ENCODE measurements around the gene C3orf20.

The C3orf20 gene

DNA sequence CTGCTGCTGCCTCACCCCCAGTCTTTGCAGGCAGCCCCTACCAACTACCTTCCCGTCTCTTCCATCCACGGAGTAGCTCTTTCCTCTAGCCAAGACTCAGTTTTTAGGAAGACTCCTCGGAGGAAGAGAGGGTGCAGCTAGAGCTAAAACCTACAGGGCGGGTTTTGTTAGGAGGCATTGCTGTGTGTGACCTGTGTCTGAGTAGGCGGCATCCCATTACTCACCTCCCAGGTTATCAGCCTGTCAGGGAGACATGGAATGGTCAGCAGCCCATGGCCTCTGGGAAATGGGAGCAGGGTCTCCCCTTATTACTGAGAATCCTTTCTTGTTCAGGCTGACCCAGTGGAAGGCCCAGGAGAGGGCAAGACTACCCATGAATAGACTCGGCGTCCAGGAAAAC is 100.1 kb downstream of the C3orf20 start:
- no peak for DNase-seq (ENCODE audit: low spot score)

DNA sequence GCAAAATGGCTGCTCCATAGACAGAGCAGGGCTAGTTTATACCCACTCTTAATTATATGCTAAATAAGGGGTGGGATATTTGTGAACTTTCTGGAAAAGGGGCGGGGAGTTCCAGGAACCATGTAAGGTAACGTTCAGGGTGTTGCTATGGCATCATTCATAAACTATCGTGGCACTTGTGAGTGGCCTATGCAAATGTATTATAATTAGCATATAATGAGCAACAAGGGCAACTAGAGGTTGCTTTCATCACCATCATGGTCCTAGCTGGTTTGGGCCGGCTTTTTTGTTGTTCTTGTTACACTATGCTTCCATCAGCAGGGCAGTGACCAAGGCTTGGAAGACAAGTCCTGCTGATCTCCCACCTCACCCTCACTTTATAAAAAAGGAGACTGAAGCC is 100.6 kb downstream of the C3orf20 start:
- DNase-seq (ENCODE audit: low spot score) = no peak

DNA sequence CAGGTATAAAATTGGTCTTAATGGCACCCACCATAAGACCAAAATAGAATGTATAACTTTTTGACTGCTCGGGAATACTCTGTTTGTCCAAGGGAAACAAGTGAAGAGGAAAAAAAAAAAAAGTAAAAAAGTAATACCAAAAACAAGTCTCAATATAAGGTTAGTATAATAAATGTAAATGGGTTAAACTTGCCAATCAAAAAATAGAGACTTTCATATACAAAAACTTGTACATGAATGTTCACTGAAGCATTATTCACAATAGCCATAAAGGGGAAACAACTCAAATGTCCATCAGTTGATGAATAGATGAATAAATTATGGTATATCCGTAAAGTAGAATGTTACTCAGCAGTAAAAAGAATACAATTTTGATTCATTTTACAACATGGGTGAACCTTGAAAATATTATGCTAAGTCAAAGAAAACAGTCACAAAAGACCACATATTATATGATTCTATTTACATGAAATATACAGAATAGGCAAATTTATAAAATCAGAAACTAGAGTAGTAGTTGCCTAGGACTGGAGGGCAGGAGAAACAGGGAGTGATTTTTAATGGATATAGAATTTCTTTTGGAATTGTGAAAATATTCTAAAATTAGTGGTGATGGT is 104.2 kb downstream of the C3orf20 start:
- no peak for DNase-seq (ENCODE audit: low spot score)

DNA sequence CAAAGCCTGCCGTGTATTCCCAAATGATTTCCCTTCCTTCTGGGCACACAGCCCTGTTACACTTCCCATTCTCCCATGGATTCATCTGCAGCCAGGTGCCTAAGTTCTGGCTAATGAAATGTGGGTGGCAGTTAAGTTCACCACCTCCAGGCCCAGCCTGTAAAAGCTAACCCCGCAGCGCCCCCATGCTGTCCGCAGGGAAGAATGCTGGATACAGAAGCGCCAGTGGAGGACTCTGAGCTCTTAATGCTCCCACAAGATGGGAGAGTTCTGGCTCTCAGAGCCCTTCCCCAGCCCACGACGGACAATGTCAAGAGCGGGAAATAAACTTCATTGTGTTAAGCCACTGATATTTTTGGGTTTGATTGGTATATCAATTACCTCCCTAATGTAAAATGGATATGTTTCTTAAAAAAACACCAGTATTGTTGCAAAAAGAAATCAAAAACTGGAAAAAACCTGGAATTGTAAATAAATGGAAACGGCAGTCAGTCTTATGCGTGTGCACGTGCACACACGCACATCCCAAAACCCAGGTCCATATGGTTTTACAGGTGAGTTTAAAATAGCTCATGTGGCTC is 106.1 kb downstream of the C3orf20 start:
- peak; percentile 41 for DNase-seq (ENCODE audit: low spot score)

DNA sequence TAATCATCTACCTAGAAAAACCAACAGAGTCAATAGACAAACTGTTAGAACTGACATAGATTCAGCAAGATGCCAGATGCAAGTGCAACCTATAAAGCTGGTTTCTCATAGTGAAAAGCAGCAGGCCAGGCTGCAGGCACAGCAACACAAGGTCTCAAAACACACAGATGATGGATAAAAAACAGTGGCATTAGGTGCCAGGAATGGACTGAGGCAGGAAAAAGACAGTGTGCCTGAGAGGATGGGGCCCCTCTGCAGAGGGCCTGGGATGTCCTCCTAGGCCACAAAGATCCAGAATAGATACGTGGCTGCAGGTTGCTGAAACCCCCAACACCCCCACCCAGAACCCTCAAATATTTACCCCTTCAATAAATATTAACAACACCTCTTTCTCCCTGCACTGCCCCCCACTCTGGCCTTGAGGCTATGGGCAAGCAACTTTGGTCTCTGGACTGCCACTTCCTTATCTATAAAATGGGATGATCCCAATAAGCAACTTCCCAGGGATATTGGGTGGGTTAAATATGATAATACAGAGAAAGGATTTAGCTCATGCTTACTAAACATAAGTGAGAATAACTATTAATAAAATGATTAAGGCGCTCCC is 108.6 kb downstream of the C3orf20 start:
- DNase-seq (ENCODE audit: low spot score) = no peak

DNA sequence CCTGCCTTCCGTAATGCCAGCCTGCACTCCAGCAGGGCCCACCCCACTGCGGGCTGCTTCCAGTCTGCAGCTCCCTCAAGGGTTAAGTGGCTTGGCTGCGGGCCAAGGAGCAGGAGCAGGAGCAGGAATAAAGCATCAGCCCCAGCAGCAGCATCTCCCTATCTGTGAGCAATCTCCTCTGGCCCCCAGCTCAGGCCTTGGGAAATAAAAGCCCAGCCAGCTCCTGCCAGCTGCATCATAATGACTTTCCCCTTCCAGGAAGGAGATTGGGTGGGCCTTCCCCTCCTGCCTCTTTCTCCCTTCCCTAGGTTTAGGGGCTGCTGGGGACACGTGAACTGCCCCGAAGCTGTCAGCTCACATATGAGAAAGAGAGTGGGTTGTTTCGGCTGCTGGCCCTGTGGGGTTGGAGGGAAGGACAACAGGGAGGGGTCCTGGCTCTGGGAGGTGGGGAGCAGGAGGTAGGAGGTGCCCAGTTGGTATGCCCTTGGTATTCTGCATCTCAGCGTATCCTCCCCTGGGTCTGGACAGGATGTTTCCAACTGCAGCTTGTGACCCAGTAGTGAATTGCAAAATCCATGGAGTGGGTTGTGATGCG is 109.2 kb downstream of the C3orf20 start:
- DNase-seq (ENCODE audit: low spot score) = no peak

DNA sequence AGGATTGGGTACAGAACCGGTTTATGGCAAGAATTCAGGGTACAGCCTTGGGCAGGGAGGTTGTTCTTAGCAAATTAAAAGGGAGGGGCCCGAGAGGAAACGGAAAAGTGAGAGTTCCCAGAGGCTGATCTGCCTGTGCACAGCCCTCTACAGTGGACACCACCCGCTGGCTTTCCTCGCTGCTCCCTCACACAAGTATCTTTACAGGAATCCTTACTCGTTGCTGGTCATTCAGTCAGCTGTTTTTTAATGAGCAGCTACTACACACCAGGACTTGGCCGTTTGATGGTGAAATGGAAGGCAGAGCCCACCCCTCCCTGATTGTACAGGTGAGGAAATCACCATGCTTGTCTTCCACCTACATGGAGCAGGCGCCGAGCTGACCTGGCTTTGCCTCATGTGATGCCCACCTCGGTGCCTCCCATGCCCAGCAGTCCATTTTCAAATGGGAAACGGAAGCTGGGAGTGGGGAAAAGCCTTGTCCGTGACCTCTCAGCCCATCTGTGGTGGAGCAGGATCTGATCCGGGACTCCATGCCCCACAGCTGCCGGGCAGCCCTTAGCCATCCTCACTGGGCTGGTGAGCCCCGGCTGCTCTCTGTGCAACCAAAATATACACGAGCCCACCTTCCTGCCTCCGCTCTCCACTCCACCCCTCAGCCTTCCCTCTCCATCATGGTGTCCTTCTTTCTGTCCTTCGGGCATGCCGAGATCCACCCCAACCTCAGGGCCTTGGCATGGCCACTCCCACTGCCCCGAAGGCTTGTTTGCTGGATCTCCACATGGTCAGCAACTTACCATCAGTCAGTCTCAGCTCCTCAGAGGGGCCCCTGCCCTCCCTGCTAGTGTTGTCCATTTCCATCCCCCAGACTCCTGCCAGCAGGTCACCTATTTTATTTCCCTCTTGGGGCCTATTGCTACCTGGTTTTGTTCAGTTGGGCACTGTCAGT is 110.5 kb downstream of the C3orf20 start:
- DNase-seq (ENCODE audit: low spot score) = no peak

DNA sequence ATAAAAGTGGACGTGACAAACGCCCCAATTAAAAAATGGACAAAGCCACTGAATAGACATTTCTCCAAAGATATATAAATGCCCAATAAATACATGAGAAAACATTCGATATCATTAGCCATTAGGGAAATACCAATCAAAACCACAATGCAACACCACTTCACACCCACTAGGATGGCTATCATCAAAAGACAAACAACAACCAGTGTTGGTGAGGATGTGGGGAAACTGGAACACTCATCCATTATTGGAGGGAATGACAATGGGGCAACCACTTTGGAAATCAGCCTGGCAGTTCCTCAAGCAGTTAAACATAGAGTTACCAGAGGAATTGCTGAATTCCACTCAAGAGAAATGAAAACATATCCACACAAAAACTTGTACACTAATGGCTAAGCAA is 111.4 kb downstream of the C3orf20 start:
- DNase-seq (ENCODE audit: low spot score) = no peak

DNA sequence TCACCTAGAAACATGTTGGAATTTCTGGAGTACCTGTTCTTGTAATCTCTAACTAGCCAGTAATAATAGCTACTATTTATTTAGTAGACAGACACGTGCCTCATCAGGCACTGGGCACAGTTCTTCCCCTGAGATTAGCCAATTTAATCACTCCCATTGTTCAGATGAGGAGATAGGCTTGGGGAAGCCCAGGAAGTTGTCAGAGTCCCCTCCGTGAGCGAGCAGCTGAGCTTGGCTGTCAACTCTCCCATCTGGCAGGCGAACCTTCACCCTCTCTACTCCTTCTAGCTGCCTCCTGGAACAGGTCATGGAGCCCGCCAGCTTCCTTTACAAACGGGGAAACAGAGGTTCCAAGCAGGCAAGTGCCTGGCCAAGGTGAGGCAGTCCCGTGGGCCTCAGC is 112.7 kb downstream of the C3orf20 start:
- no peak for DNase-seq (ENCODE audit: low spot score)

DNA sequence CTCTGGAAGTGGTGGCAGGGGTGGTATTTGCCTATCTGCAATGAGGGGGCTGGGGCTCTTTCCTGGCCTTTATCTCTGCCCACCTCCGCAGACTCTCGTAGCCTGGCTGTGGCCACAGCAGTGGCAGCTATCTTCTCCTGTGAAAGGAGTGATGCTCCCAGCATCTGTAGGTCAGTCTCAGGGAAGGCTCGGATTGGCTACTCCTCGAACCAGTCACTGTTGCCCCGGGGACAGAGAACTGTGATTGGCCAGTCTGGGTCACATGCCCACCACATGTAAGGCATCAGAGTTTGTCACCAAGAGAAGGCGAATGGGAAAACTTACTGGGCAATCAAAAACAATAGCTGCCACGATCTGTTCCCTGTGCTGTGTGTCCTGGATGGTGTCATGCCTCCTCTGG is 113.7 kb downstream of the C3orf20 start:
- DNase-seq (ENCODE audit: low spot score) = no peak

DNA sequence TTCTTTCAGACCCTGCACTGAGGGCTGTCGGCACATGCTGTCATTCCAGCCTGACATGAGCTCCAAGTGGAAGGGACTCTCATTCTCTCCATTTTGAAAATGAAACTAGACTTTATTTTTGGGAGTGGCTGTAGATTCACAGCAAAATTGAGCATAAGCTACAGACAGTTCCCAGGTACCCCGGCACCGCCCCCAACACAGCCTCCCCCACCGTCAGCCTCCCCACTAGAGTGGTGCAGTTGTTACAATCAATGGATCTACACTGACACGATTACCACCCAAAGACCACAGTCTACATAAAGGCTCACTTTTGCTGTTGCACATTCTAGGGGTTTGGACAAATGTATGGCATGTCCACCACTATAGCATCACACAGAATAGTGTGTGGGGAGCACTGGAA is 114.3 kb downstream of the C3orf20 start:
- DNase-seq (ENCODE audit: low spot score) = no peak

DNA sequence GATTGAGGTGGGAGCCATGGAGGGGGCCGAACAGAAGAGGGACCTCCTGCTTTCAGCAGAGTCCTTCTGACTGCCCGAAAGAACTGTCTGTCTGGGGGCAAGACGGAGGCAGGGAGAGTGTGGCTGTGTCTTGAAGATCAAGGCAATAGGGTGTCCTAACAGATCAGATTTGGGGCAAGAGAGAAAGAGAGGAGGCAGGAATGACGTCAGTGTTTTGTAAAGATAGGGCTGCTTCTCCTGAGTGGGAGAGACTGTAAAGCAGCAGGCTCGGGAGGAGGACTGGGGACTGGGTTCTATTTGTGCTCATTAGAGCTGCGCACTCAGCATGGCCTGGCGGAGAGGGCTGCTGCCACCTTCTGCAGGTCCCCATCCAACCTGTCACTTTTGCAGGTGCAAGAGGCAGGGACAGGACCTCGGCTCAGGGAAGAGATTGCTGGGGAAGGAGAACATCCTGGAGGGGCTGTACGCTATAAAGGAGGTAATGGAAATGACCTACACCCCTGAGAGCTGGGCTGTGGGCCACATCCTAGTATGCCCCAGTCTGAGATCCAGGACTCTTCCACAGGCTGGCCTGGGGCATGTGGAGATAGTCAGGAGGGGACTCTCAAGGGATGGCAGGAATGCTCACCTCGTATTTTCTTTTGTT is 114.8 kb downstream of the C3orf20 start:
- no peak for DNase-seq (ENCODE audit: low spot score)

DNA sequence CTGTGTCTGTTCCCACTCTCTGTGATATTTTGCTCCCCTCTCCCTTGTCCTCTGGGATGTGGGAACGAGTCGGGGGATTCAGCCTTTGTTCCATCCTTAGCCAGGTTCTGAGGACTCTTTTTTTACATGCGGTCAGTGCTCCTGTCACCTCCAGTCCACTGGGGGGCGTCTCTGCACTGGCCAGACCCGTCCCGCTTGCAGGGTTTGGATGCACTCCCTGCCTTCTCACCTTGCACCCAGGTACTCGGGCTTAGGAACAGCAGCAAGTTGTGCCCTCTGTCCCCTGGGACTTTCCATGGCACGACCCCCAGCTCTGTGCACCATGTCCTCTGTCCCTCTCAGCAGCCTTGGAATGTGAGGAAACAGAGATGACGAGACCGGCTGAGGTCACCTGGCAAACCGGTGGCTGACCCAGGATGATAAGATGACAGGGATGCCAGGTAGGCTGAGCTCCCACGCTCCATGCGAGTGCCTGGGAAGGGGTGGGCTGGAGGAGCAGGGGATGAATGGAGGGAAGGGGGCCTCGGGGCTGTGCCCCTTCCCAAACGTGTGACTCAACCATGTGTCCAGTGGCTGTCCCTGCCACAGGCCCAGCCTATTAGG is 116.5 kb downstream of the C3orf20 start:
- peak; percentile 36 for DNase-seq (ENCODE audit: low spot score)

DNA sequence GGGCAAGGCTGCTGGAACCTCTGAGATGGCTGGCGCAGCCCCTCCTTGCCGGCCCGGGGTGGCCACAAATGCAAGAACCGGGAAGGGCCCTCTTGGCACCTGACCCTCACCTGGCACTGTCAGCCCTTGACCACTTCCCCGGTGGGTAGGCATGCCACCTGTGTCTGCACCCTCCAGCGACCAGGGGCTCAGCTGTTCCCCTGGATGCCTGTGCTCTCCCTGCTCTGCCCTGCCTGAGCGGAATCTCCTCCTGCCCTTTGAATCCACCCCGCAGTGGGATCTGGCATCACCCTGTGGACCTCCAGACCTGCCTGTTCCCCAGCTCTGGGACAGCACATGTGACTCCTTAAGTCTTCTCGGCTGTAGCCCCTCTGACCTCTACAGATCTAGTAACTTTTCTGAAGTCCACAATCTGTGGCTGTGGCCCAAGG is 117.8 kb downstream of the C3orf20 start:
- DNase-seq (ENCODE audit: low spot score) = no peak

DNA sequence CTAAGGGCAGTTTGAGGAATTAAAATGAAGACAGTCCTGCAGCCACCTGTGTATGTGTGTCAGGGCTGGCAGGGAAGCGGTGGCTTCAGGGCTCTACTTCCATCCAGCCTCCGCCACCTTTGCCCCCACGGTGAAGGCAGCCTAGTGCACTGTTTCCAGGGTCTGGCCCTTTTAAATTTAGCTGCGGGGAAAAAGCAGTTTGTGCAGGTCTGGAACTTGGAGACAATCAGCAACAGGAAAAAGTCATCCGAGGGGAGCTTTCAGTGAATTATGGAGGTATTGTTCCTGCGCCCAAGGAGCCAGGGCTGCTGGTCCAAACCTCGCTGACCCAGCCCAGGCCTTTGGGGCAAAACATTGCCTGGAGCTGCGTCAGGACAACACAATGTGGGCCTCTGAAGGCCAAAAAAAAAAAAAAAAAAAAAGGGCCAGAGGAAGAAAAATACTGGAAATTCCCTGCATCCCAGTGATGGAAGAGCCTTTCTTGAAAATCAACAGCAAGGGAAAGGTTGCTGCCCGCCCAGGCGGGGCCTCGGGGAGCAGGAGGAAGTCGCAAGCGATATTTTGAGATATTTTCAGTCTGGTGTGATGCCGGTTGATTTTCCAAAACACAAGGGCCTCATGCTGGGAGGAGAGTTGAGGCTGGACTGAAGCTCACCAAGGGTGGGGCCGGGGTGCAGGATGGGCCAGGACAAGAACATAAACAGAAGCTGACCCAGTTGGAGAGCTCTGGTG is 118.4 kb downstream of the C3orf20 start:
- no peak for DNase-seq (ENCODE audit: low spot score)

DNA sequence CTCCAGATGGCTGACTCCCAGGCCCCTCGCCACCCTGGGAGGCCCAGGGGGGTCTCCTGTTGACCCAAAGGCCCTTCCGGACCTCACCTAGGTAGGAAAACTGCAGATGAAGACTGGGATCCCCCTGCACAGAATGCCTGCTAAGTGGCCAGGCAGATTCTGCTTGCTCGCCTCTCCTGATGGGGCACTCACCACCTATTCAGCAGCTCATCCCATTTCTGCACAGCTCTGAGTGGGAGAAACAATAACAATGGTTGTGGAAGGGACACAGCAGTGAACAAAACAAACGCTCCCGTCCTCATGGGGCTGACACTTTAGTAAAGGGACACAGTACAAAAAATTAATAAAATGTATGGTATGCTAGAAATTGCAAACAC is 118.9 kb downstream of the C3orf20 start:
- no peak for DNase-seq (ENCODE audit: low spot score)

DNA sequence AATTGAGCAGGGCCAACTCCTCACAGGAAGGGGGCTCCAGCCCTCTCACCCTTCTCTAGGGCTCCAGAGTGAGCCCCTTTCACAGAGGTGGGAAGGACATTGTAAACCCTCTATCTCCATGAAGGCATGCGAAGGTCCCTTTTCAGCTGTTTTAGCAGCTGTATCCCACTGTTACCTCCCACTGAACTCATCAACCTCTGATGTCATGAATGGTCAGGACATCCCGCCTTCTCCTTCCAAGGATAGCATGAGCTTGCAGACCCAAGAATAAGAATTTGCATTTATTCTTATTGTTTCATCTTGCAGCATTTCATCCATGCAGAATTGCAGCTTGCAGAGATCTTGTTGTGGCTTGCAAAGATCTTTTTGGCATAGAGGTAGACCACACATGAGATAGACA is 119.5 kb downstream of the C3orf20 start:
- DNase-seq (ENCODE audit: low spot score) = no peak

DNA sequence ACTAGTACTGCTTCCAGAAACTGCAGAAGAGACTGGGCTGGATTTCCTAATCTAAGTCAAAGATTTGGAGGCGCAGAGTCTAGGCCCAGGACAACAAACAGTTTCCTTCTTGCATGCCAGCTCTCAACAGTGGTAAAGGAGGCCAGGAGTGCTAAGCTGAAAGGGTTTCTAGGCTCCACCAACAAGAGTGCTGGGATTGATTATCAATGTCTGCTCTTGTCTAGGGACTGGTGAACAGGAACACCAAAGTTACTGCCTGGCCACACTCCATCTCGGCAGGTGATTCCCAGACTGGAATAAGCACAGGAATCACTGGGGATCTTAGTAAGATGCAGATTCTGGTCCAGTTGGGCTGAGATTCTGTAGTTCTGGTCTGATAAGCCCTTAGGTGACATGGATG is 121.1 kb downstream of the C3orf20 start:
- DNase-seq (ENCODE audit: low spot score) = no peak

DNA sequence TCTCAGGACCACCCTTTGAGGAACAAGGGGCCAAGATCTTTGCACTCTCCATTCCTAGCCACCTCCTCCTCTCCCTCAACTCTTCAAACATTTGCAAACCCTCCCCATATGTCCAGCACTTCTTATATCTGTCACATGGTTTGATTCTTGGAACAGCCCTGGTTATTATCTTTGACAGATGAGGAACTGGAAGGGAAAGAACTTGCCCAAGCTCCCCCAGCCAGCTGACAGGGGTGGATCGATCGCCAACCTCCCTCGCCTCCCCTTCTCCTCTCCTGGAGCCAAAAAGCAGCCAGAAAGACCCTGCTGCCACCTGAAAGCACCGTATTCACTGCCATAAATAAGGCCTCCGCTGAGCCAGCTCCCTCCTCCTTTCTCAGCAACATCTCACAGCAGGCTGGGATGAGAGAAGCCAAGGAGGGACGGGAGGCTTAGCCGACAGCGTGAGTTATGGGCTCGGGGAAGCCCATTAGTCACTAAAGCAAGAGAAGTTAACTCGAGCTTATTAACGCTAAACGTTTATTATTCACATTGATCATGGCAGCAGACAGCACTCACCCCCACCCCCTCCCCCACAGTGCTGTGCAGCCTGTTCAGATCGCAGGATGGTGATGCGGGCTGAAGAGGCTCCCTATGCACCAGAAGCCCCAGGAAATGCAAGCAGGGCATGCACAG is 121.6 kb downstream of the C3orf20 start:
- DNase-seq (ENCODE audit: low spot score) = no peak

DNA sequence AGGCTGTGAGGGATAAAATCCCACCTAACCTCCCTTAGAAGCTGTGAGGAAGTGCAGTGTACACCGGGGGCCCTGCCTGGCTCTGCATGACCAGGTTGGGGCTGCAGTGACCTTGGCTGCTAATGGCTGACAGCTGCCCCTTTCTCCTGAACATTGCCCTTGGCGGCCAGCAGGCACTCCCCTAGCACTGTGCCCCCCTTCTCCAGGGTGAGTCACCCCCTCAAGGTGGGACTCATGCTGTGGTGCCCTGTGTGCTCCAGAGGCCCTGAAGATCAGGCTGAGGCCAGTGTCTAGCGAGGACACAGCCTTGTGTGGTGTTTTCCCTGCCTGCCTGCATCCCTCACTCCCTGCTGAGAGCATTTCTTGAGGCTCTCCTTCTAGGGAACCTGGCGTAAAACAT is 122.8 kb downstream of the C3orf20 start:
- no peak for DNase-seq (ENCODE audit: low spot score)
